ENCODE results near the gene DTNA.
A peak's percentile ranks its signal among the peaks of the same experiment; 100 is the strongest.

The DTNA gene

DNA sequence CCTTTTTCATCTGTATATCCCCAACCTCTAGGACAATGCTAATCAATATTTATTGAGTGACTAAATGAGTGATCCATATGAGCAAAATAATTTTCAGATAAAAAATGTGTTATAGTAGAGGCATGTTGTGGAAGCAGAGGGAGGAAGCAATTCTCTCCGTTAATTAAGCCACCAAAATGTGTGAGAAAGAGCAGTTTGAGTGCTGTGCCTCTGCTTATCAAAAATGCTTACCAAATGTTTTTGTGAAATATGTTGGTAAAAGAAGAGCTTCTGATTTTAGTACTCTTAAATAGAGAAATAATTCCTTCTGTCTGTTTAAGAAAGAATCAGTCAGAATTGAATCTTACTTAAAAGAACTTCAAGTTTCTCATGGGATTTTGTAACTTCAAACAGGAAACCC, 90.3 kb downstream of the DTNA start:
- no peak for DNase-seq

DNA sequence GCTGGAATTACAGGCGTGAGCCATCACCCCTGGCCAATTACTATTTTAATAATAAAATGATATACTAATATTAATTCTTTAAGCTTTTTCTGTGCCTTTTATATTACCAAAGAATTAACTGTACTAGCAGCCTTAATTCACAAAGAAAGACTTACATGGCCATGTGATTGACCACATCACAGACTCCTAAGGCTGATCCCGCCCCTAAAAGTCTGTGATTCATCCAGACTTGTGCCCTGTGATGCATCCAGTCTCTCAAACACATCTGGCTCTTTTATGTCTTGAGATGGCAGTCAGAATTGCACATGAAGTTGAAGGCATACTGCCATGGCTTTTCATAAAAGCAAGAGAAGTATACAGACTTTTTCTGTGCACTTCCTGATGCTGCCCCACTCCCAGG, 91.7 kb downstream of the DTNA start:
- no peak for DNase-seq
- intact Hi-C loops (cut with DNase I) = no loop called here

More for the DNA sequence above, 90.3 kb downstream of the DTNA start:
- intact Hi-C loops (cut with DNase I) = no loop called here

DNA sequence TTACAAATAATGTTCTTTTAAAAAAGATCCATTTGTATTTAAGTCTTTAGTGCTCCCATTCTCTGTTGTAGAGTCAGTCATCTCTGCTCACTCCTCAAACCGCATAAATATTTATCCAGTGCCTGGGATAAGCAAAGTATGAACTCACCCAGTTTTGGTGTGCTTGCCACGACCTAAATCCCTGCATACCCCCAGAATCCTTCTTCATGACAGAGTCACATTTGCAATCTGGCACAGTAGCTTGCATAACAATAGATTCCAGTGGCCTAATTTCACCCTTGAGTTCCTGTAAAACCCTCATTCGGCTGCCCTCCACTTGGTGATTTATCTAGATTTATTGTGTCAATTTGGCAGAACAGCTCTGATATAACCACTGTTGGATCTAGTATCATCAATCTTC, 92.9 kb downstream of the DTNA start:
- intact Hi-C loops (cut with DNase I) = no loop called here
- no peak for DNase-seq

DNA sequence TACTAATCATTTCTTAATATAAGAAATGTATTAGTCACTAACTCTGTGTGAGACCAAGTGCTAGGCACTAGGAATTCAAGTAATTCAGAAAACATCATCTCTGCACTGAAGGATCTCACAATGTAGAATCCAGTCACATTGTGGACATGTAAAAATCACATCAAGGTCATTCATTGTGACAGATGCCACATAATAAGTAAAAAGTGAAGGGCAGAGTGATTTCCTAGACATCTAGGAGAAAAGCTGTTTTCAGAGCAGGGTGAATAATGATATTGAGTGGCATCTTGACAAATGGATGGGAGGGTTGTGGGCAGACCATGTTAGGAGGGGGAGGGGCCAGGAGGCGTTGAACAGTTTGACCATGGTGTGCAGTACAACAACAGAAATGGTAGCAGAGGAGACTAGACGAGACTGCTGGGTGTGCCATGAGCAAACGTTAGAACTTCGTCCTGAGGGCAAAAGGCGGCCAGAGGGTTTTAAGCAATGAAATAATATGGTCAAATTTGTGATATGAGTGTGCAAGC, 93.8 kb downstream of the DTNA start:
- intact Hi-C loops (cut with DNase I) = no loop called here
- no peak for DNase-seq

DNA sequence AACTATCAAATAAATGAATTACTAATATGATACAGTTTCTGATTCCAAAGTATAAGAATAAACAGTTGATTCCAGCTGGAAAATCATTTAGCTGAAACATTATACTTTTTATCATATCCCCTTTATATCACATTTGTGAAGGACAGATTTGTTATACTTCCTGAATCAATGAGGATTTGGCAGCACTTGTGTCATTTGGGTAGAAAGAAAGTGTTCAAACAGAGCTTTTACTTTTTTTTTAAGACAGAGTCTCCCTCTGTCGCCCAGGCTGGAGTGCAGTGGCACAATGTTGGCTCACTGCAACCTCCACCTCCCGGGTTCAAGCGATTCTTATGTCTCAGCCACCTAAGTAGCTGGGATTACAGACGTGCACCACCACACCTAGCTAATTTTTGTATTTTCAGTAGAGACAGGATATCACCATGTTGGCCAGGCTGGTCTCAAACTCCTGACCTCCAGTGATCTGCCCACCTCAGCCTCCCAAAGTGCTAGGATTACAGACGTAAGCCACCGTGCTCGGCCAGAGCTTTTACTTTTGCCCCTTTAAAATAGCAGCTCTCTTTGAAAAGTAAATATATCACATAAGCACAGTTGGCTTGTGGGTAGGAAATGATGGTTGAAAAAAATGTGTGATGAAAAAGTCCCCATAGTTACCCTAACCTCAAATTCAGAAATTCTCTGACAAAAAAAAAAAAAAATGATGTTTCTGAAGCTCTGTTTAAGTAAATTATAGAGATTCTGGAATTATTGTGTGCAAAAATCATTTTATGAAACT, 95.2 kb downstream of the DTNA start:
- intact Hi-C loops (cut with DNase I) = no loop called here
- no peak for DNase-seq

DNA sequence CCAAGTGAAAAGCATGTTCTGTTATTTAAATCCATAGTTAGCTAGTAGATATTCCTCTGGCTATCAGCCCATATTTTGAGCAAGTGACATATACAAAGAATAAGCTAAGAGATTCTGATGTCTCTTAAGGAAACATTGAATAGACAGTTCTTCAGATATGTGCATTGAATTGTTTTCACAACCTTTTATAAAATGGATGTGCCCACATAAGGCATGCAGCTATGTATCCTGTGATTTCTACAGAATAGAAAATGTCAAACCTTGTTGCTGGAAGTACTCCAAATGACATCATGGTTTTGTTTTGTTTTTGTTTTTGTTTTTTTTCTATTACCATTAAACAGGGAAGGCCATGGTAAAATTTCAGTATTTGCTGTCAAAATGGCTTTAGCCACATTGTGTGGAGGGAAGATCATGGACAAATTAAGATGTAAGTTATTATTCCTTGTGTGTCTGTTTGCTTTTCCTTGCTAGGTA, 95.8 kb downstream of the DTNA start:
- intact Hi-C loops (cut with DNase I) = no loop called here
- no peak for DNase-seq

DNA sequence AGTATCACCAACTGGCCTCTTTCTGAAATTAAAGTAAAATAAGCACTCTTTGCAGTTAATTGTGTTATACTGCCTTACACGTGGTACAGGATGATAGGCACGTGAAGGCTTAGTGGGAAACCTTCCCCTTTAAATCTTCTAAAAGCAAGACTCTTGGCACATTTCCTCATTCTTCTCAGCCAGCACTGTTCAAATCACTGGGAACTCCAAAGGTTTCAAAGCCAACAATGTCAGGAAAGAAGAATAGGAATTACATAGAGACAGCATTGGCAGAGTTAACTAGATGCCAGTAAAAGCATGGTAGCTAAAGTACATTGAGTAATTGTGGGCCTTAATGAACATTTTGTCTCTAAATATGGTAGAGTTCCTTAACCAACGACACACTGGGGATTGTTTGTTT, 96.4 kb downstream of the DTNA start:
- intact Hi-C loops (cut with DNase I) = no loop called here
- DNase-seq = peak in 1 of 42 donors; percentile 7

DNA sequence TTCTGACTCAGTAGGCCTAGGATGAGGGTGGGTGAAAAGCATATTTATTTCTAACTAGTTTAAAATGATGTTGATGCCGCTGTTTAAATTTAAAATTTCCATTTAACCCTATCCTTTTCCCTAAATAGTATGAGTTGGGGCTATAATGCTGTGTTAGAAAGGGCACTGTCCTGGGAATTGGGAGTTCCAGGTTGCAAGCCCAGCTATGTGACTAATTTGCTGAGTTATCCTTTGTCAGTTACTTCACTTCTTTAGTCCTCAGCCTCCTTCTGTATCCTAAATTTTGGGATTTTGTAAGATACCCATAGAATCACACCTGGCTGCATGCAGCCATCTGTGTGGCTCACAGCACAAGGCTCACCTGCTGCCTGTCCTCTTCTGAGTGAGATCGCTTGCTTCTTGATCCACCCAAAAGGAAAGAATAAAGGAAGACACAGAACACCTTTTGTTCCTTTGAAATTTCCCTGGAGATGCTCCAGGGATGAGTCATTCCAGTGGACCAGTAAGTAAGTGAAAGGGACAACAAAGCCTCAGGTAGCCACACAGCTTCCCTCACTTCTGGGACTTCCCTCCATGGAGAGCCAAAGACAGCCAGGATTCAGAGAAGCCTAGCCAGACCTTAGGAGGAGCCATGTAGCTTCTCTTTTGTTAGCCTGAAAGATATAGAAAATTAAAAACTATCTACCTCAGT, 97.2 kb downstream of the DTNA start:
- intact Hi-C loops (cut with DNase I) = no loop called here
- DNase-seq = no peak

DNA sequence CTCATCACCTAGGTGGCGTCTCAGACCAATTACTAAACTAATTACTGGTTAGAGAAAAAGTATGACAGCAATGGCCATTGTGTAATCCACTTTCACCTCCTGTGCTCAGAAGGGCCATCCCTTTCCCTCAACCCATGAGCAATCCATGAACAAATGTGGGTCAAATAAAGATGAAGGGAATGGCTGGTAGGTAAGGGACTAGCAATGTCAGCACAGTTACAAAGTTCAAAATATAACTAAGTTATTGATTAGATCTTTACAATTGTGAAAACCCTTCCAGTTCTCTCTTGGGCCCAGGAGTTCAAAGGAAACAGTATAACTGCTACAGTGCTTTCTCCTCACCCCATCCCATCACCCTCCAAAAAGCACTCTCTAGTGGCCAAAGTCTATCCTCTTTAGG, 98.3 kb downstream of the DTNA start:
- intact Hi-C loops (cut with DNase I) = no loop called here
- no peak for DNase-seq

DNA sequence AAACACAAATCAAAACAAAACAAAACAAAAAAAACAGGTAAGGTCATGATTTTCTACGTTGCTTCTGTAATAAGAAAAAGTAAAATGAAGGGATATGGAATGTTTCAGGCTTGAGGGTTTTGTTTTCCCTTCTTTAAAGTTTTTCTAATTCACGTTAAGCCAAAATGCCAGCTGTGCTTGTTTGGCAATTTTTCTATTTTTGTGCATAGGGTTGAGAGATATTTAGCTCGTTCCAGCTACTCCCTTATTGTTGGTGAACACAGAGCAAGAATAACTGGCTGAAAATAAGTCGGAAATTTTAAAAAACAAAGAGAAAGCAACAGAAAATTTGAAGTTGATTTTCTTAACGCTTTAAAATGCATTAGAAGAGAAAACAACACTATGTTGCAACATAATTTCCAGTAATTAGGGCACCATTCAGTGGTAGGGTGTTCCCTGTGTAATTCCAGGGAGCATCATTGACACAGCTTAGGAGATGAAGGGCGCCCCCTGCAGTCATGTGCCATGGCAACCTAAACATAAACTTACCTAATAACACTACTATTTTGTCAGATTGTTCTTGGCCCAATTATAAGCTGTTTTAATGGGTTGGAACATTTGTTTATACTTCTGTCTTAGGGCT, 99.5 kb downstream of the DTNA start:
- peak; percentile 12 to 82 (median 56) for DNase-seq

DNA sequence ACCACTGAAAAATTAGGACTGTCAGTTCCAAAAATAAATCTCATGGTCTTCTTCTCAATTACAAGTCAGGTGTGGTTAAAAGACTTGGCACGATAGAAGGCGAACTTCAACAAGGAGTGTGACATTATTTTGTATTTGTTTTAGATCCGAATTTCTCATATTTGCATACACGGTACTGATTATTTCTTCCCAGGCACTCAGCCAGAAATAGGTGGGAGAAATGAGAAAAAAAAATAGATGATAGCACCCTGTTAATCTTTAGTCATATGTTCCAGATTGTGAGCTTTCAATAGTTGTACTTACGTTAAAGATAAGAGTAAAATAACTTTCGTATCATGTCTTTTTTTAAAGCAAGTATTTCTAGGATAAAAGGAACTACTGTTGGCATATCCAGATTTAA, 106.1 kb downstream of the DTNA start:
- no peak for DNase-seq
- intact Hi-C loops (cut with DNase I) = no loop called here

More for the DNA sequence above, 99.5 kb downstream of the DTNA start:
- intact Hi-C loops (cut with DNase I) = no loop called here

DNA sequence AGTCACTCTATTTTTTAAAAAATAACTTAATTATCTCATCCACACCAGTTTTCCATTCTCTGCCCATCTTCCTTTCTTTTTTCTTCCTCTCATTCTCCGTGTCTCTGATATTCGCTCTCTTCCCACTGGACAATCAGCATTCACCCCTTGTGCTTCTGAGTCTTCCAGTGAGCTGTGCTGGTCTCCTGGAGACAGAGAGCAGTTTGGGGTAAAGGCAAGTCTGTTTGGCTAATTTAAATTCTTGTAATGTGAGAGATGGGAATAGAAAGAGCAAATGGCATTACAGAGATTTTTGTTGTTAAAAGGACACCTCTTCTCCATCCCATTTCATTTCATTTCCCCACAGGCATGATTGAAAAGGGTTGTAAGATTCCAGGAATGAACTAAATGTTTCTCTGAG, 107.5 kb downstream of the DTNA start:
- peak in 5 of 42 donors; percentile 12 to 54 (median 35) for DNase-seq
- intact Hi-C loops (cut with DNase I) = no loop called here

DNA sequence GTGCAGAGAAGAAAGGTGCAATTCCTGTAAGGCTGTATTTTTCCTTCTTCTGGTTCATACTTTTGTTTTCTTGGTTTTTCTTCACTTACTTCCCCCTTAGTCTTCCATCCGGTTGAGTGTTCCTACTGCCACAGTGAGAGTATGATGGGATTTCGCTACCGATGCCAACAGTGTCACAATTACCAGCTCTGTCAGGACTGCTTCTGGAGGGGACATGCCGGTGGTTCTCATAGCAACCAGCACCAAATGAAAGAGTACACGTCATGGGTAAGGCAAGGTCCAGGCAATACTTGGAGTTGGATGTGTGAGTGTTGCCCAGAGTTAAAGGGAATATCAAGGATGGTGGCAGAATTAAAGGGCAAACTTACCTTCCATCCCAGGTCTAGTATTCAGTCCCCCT, 108.0 kb downstream of the DTNA start:
- DNase-seq = peak in 39 of 42 donors; percentile 16 to 82 (median 49)
- intact Hi-C loops (cut with DNase I) = no loop called here

DNA sequence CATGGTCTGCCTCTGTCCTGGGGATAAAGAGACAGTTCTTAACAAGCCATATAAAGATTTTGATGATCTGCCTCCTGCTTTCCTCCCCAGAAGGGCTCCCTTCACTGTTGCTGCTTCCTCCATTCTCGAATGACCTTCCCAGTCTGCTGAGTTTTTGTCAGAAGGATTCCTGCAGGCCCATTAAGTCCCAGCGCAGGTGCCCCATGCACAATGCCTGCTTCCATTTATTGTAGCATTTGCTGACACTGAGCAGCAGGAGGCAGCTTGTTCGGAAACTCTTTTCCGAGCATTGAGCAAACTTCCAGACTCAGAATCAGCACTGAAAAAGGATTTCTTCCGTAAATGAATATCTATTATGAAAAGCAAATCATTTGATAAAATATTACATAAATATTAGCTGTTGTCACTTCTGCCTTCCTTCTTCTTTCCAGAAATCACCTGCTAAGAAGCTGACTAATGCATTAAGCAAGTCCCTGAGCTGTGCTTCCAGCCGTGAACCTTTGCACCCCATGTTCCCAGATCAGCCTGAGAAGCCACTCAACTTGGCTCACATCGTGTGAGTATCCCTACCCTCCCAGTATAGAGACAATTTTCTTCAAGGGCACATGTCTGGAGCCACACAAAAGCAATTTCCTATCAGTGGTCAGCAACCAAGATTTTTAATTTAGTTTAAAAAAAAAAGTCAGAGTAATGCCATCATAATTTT, 110.4 kb downstream of the DTNA start:
- DNase-seq = no peak
- intact Hi-C loops (cut with DNase I) = no loop called here

DNA sequence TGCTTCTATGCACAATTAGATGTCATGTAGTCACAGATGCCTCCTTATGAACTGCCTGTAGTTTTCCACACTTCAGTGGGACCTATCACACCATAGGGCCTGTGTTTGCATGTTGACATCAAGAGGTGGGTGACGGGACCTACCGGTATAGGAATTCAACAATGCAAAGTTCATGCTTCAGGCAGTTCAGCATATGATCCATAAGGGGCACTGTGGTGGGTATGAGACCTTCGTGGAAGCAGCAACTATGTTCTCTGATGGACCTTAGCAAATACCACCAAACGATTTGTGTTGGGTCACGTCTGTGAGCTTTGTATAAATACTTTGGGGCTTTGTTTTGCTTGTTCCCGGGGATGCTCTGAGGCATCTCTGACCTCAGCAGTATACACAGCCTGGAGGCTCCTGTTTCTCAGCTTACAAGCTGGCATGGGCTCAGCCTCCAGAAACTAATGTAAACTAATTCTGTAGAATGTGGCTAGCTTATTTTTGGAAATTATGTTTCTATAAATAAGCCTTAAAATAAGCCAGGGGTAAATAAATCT, 111.6 kb downstream of the DTNA start:
- intact Hi-C loops (cut with DNase I) = no loop called here
- no peak for DNase-seq

DNA sequence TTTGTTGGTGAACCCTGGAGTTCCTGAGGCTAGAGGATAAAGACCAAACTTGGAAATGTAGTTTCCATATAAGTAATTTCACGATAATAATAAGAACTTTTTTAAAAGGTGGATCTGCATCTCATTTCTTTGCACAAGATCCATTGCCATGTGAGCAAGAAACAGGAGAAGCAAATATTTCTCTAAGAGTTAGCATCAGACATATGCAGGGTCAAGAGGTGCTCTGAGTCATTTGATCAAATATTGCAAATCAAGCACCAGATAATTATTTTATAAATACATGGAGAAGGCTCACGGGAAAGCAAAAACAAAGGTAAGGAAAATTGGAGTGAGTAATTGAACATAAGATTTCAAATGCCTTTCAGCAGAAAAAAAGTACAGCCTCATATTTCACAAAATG, 118.0 kb downstream of the DTNA start:
- intact Hi-C loops (cut with DNase I) = no loop called here
- no peak for DNase-seq

DNA sequence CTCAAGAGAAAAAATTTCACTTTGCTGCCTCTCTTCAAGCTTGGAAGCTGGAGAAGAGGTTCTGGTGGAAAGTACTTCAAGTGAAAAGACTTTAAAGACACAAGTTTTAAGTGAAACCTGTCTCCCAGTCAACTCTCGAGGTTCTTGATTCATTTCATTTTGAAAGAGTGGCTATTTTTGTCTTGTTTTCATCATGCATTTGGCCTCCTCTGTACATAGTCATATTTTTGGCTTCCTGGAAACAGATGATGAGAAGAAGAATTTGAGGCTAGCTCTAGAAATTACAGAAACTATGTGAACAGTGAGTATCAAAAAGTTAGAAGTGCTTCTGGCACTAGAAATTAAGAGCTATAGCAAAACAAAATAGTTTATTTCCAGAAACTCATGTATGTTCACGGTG, 124.8 kb downstream of the DTNA start:
- intact Hi-C loops (cut with DNase I) = no loop called here
- no peak for DNase-seq

DNA sequence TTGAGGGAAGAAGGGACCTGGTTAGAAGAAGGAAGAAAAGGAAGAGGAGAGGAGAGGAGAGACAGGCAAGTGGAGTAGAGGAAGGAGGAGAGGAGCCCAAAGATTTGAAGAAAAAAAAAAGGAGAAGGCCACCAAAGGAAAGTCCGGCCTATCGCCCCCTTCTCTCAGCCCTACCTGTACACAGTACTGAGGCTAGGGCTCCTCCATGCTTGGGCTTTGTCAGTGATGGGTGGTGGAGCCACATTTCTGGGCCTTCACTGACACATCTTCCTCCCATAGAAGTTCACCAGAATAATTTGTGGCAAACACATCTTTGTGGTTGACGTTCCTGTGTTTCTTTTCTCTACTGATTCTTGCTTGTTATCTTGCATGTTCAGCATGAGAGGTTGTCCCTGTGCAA, 125.4 kb downstream of the DTNA start:
- intact Hi-C loops (cut with DNase I) = no loop called here
- DNase-seq = no peak

DNA sequence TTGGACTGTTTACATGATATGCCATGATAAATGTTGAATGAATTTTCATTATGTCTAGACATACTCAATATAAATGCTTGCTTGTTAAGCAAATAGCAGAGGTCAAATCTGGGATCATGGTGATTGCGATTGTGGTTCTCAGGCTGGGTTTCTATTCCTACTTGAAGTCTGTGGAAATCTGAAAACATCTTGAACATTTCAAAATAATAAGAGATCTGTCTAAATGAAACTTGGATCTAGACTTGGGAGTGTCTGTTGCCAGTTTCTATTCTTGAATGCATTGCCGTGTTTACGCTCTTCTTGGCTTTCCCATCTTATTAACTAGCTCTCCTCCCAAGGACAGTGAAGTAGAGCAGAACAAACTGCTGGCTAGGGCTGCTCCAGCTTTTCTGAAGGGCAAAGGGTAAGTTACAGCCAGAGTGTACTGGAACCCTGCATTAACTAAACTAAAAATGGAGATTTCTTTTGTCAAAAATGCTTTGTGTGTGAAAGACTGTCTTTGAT, 127.7 kb downstream of the DTNA start:
- DNase-seq = peak in 2 of 42 donors; percentile 17 to 34
- intact Hi-C loops (cut with DNase I) = no loop called here
